GM18517 (cell line): Measurements from ENCODE around the gene CHST11.

ENCODE experiments used
- ATAC-seq: cut with Tn5 transposase; IDR thresholded peaks from one replicate; pipeline ENCODE4 v1.9.1; 2021; ENCODE audit warnings: mild to moderate bottlenecking, moderate library complexity; ENCODE audit not compliant: unreplicated experiment

CHST11 gene

DNA sequence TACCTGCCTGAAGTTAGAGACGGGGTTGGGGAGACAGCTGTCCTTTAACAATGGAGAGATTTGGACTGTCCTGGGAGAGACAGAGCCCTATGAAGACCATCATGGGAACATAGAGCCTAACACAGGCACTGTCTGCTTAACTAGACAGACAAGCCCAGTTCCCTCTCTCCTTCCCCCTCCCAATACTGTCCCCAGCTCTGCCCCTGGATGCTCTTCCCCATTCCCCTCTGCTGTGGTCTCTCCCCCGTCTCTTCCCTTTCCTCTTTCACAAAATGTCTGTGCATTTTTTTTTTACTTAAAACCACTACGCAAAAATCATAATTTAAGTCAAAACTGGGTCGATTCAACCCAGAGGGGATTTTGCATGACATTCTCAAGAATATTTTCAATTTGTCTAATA lies 232.9 kb downstream of the CHST11 start:
- ATAC-seq = no peak

DNA sequence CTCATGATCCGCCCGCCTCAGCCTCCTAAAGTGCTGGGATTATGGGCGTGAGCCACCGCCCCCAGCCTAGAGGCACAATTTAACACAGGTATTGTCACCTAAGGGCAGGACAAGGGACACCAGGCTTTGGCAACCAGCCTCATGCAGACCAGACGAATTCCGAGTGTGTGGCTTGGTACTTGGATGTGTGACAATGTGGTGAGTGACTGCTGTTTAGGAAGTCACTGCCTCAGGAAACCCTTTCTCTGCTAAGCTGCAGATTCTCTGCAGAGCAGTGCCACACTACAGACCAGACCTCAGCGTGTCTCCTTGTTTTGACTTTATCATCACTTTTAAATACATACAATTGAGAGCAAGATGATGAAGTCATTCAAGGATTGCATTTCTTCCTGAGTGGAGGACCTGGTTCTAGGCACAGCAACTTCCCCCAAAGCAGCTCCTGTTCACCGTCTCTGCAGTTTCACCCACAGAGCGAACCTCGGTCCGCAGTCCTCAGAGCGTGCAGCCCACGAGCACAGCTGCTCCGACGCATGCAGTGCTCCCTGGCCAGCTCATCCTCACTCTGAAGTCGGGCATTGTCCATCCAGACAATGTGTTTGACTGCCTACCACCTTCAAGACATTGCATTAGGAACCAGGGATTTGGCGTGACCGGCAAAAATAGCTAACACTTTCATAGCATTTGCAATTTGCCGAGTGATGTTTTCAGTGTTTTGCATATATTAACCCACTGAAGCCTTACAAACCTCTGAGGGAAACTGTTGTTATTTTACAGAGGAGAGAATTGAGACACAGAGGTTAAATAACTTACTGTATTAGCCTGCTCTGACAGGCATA lies 235.2 kb downstream of the CHST11 start:
- peak; percentile 43 for ATAC-seq

DNA sequence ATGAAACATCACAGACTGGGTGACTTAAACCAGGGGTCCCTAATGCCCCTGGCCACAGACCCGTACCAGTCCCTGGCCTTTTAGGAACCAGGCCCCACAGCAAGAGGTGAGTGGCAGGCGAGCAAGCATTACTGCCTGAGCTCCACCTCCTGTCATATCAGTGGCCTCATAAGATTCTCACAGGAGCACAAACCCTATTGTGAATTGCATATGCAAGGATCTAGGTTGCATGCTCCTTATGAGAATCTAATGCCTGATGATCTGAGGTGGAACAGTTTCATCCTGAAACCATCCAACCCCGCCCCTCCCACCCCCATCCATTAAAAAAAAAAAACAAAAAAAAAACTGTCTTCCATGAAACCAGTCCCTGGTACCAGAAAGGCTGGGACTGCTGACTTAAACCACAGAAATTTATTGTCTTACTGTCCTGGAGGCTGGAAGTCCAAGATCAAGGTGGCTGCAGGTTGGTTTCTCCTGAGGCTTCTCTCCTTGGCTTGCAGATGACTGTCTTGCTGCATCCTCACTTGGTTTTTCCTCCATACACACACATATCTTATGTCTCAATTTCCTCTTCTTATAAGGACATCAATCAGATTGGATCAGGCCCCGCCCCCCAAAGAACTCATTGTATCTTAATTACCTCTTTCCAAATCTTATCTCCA lies 235.9 kb downstream of the CHST11 start:
- ATAC-seq = no peak

DNA sequence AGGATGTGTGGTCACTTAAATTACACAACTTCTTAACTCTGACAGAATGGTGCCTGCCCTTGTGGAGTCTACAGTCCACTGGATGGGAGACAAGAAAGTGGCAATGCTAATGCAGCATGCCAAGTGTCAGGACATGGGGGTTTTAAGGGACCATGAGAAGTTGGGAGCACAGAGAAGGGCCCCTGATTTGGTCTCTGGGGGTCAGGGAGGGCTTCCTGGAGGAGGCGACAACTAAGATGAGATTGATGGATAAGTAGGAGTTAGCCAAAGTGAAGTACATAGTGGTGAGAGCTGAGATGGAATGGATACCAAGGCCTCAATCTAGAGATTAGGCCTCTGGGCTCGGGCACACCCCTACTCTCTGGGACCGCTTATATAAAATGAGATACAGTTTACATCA lies 236.7 kb downstream of the CHST11 start:
- no peak for ATAC-seq

DNA sequence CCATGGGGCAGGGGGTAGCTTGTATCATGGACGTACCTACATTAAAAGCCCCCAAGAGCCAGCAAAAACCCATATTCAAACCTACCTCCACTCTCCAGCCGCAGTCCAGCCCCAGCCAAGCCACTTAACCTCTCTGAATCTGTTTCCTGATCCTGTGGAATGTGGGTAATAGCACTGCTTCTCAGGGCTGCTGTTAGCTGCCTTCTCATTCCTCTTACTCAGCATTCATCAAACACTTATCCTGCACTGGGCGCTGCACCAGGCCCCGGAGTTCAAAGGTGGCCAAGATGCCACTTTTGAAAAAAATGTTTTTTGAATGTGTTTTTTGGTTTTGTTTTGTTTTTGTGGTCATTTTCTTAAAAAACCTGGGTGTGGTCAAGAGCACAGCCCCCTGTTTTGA lies 237.4 kb downstream of the CHST11 start:
- ATAC-seq = no peak

DNA sequence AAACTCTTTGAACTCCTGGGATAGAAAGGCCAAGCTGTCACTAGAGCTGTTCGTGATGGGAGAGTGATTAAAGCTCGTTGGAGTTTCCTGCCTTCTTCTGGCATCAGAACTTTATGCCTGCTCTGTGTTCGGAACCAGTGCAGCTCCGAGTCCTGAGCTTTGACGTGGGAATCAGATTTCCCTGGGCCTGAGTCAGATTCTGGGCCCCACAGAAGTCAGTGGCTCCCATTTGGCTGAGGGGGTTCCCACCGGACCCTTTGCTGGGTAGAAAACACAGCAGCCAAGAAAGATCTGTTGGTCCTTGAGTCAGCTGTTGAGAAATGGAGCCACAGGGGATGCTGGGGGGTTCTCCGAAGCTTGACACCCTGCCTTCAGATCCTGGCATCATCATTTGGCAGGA lies 238.0 kb downstream of the CHST11 start:
- no peak for ATAC-seq

DNA sequence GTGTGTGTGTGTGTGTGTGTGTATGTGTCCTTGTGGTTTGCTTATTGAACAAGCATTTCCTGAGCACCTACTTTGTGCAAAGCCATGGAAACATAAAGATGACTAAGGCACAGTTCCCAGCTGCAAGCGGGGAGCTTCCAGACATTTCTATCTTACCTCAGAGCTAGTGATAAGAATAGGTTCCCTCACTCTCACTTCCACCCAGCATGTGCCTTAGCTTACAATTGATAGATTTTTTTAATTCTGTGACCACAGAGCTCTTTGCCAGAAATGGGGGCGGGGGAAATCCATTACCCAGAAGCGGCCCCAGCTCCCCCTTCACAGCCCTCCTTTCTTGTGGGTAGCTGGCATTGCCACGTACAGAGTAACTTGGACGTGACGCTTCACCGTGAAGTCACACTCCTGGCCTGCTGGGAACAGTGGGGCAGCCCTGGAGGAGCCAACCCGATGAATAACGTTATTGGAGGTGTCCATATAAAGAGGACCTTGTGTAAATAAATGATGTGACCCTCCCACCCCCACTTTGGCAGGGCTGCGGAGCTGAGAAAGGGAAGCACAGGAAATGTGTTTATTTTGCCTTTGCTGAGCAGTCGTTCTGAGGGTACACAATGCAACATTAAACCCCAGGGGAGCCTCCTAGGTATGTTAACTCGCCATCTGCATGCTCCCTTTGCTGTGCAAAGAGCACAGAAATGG lies 238.9 kb downstream of the CHST11 start:
- ATAC-seq = peak; percentile 51

DNA sequence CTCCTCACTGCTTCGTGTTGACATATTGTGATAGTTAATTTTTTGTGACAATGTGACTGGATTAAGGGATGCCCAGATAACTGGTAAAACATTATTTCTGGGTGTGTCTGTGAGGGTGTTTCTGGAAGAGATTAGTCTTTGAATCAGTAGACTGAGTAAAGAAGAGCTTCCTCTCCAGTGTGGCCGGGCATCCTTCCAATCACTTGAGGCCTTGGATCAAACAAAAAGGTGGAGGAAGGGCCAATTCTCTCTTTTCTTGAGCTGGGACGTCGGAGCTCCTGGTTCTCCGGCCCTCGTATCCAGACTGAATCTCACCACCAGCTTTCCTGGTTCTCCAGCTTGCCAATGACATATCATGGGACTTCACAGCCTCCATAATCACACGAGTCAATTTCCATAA lies 240.4 kb downstream of the CHST11 start:
- ATAC-seq = no peak

DNA sequence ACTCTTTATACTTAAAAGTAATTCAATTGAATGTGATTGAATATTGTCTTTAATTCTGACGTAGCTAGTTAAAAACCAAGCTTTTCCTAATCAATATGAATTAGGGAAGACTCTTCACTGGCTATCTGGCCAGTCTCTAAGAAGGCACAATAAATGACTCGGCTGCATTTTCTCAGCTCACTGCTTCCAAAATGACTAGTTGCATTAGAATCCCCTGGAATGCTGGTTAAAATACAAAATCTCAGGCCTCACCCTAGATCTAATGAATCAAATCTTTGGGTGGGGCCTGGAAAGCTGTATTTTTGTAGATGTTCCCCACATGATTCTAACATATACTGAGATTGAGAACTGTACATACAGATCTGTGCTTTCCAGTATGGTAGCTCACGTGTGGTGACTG lies 242.1 kb downstream of the CHST11 start:
- ATAC-seq = no peak

DNA sequence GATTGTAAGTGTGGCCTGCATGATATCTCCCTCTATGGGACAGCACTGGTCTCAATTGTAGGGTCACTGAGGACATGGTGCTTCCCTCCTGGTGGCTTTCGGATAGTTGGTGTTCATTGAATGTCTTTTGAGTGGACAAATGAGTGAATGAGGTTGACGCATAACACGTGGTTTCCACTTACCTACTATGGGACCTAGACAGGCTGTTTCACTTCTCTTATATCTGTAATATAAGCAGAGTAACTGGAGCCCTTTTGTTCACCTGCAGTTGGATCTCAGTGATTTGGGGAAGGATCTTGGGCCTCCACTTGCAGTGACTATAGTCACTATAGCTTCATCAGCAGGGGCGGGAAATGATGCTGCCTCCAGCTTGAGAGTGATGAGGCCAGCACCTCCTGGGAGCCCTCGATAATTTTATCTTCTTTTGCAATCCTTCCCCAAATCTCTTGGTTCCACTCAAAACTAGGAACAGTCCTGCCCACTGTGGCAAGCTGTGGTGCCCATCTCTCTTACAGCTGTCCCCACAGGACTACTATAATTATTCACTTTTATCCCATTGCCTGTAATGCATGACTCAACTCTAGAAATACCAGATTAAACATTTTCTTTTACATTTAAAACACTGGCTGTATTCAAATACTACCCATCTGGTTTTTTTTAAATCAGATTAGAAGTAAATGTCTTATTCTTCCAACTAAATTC lies 242.9 kb downstream of the CHST11 start:
- peak; percentile 72 for ATAC-seq

DNA sequence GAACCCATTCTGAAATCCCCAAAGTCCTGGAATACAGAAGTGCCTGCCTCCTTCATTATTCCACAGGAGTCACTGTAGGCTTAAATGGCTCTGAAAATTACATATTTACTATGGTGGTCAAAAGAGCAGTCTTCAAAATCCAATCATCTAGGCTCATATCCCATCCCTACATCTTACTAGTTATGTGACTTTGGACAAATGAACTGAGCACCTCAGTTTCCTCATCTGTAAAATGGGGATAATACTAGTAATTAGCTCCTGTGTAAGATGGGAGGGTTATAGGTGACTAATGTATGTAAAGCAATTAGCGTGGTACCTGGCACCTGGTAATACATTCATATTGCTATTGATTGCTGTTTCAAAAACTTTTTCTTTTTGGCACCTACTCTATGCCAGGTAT lies 243.6 kb downstream of the CHST11 start:
- no peak for ATAC-seq

DNA sequence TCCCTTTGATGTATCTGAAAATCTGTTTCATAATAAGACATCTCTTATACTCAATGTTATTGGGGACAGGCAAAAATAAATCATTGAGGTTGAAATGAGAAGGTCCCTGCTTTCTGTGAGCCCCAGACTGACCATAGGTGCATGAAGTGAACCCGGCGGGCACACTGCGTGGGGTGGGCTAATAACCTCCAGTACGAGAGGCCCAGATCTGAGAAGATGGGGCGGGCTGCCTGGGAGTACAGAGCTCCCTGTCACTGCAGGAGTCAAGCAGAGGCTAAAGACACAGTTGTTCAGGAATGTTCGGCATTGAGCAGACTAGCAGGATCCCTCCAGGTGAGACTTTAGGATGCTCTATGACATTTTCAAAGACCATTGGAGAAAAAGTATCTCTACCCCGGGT lies 244.6 kb downstream of the CHST11 start:
- no peak for ATAC-seq

DNA sequence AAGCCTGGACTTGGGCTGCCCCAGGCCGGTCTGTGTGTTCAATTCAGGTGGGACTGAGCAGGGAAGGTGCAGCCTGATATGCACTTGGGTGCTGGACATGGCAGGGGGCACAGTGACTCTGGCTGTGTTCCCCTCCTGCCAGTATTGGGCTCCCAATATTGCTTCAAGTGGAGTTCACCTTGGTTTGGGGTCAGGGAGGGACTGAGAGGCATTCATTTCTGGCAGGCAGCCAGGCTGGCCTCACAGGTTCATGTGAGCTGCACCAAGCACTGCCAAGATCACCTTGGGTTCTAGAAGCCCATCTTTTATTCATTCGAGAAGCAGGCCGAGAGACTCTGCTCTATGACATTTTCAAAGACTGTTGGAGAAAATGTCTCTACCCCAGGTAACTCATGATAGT lies 245.0 kb downstream of the CHST11 start:
- no peak for ATAC-seq

DNA sequence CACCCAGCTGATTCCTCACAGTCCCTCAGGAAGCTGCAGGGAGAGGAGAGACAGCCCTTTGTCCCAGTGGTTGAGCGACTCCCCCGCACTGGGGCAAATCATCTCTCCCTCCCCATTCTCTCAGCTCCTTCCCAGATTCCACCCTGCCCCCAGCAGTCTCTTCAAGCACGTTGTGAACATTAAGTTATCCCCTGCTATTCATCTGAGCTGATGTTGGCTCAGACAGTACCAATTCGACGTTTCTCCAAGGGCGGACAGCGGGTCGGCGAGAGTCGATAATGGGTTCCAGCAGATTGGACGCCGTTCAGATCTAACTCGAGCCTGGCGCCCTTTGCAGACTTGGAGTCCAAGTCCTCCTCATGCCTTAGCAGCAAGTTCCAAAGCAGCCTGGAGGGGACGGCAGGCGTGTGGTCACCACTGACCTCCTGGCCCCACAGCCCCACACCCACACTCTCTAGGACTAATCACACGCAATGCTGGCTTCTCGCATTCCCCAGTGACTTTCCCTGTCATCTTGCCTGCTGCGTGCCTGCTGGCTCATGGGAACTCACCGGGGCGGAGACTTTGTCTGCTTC lies 245.9 kb downstream of the CHST11 start:
- ATAC-seq = no peak

DNA sequence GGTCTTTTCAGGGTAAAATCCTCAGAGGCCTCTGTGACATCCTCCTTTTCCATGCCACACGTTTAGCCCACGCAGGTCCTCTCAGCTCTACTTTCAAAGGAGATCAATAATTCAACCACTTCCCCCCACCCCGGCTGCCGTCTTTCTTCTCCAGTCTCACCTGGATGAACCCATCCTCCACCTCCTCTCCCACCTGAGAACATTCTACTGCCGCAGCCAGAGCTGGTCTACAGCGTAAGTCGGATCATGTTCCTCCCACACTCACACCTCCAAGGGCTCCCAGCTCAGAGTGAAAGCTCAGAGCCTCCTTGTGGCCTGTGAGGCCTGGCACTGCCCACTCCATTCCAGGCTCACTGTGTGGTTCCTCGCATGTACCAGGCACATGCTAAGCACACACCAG lies 246.6 kb downstream of the CHST11 start:
- no peak for ATAC-seq

DNA sequence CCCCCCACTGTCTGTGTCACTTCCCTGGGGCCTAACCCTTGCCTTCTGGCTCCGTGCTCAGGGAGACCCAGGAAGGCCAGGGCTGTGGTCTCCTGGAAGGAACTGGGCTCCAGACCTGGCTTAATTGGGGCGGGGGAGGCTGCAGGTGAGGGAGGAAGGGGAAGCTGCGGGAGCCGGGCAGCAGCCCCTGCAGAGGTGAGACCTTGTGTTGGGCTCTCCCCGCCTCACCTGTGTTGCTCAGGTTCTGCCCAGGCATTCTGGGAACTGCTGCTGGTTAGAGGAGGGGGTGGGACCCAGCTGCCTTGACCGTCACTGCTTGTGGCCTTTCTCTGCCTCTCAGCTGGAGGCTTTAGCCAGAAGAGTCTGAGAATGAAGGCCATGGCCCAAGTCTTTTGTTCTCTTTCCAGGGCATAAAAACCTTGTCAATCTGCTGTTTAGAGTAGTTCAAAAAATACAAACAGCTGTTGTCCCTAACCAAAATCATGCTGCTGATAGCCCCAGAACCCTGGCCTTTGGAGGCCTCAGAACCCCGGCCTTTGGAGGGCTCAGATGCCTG lies 247.6 kb downstream of the CHST11 start:
- ATAC-seq = no peak

DNA sequence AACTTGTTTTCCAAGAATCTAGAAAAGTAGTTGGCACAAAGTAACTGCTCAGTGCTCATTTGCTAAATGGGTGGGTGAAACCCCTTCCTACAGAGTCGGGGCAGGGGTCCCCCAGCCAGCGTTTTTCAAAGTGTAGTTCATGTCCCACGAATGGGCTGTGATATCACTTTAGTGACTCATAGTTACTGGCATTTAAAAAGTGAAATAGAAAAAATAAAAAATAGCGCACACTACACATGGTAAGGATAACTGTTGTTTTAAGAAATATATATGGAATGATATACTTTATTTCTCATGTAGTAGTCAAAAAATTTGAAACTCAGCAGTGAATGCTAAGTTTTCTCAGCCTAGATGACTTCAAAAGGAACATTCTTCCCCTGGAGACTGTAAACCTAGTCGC lies 250.4 kb downstream of the CHST11 start:
- no peak for ATAC-seq

DNA sequence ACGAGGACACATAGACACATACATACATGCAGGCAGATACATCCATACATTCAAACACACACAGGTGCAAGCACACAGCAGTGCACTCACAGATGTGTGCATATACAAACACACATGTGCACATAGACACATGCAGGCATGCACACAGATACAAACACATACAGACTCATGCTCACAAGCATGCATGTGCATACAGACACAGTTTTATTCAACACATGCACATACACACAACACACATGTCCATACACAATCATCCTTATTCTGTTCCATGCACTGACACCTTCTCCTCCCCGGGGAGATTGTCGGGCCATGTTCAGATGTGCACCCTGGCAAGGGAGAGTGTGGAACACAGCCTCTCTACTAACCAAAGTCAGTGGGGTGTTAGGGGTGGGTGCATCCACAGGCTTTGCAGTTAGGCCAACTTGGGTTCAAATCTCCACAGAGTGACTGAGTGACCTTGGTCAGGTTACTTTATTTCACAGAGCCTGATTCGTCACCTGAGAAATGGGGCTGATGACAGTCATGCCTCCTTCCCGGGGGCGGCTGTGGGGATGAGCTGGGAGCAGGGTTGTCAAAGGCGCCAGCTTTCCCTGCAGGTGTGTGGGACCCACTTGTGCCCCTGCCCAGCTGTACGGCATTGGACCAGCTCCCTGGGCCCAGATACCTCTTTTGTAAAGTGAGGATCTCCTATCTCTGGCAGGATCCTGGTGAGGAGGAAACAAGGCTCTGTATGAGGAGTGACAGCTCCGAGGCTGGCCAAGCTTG lies 251.2 kb downstream of the CHST11 start:
- ATAC-seq = no peak

DNA sequence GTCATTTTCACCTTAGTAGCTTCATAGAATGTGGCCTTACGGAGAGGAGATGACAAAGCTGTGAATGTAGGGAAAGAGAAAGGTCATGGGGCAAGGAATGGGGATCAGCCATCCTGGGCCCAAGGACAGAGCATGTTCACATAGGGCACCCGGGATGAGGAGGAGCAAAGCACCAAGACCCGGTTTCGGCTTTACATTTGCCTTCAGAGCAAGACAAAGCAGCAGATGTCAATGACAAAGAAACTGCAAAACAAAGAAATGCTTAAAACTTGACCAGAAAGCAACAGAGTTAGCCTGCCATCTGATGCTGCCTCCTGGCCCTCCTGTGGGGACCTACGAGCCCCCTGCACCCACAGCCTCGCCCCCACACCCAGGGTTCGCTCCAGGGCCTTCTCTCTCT lies 252.1 kb downstream of the CHST11 start:
- no peak for ATAC-seq
